H1 (cell line): Measurements from ENCODE around the gene ADGRL4. TPM values are rescaled to one million over a fixed set of nuclear protein-coding genes. Genes with fewer than 3 reads are reported as not detected.

ENCODE experiments used
- polyA plus RNA-seq, 7 experiments: library from polyadenylated mRNA; depleted of rRNA in 3 of 7; stranded (reverse) in 5 of 7; unstranded in 2 of 7; fragments of >200 nt in 5 of 7; fragments of 200-250 nt in 2 of 7; gene quantifications; 1 replicate in 5 of 7; 2 replicates in 1 of 7; 4 replicates in 1 of 7; pipeline versions ENCODE4 v1.2.1 to v1.2.3, GENCODE V29; 2011 to 2013; ENCODE audit warnings: missing spikeins in 2 of 7, mixed read lengths in 2 of 7
- total RNA-seq: library from RNA; stranded (reverse); fragmentation: NEBNext Ultra II Directional; extraction: Animal tissue kit (Norgen Biotek cat#: 25700); gene quantifications from 2 replicates; pipeline ENCODE4 v1.2.1, GENCODE V29; 2021
- TF ChIP-seq, protein P1 (sequence below): IDR thresholded peaks from 2 replicates; pipeline ENCODE4 v1.6.1; 2011; ENCODE audit warnings: low read depth, mild to moderate bottlenecking, low read length; ENCODE audit not compliant: insufficient read depth

ADGRL4 gene
- total and polyA plus RNA-seq, 2 of the 8 experiments (the other 6 are each of a cell fraction or from before 2014, with no cell fraction given), result 0.60 to 0.97 TPM

DNA sequence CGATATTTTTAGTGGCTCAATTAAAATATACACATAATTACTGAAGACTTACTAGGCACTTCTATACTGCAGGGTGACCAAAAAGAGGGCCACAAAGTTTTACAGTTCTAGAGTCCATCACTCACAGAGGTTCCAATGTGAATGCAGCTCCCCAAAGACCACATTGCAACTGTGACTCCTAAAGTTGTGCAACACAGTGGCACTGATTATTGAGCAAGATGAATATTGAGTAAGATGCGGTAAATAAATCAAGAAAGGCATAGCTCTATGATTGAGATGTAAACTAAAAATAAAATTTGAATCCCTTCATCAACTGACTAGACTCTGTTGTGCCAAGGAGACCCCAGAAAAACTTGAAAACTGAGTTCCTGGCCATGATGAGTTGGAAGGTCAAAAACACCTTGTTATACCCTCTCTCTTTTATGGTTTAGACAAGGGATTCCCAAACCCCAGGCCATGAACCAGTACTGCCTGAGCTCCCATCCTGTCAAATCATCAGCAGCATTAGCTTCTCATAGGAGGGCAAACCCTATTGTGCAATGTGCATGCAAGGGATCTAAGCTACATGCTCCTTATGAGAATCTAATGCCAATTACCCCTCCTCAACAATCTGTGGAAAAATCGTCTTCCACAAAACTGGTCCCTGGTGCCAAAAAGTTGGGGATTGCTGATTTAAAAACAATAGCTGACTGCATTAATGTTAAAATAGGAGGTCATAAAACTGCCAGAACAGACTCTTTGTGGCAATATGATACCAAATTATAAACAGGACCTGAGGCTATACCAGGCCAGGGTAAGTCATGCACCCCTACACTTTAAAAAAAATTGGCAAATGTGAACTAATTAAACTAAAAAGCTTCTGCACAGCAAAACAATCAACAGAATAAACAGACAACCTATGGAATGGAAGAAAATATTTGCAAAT, 94.3 kb downstream of the ADGRL4 start (continued):
- TF ChIP-seq, protein P1, sequence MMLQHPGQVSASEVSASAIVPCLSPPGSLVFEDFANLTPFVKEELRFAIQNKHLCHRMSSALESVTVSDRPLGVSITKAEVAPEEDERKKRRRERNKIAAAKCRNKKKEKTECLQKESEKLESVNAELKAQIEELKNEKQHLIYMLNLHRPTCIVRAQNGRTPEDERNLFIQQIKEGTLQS, result no peak
